Trophoblast cell (in vitro differentiated cells and primary cell): ENCODE data around the gene EEF1G.

Experiments
- DNase-seq, 2 donors: peaks; one replicate each; pipeline ENCODE4 v3.0.0-alpha.2; 2016
- H2AFZ ChIP-seq: 2 replicates; pipeline ENCODE4 v1.6.1; 2013; ENCODE audit warnings: low read length, moderate library complexity, mild to moderate bottlenecking; ENCODE audit not compliant: insufficient read depth, poor library complexity
- H2AK5ac ChIP-seq: 2 replicates; pipeline ENCODE4 v1.6.1; 2013; ENCODE audit warnings: mild to moderate bottlenecking, low read length
- H2BK120ac ChIP-seq: 2 replicates; pipeline ENCODE4 v1.6.1; 2013; ENCODE audit warnings: low read length, mild to moderate bottlenecking, moderate library complexity; ENCODE audit not compliant: insufficient read depth, poor library complexity
- H2BK12ac ChIP-seq: 2 replicates; pipeline ENCODE4 v1.6.1; 2013; ENCODE audit warnings: mild to moderate bottlenecking, low read length, moderate library complexity
- H2BK5ac ChIP-seq: 2 replicates; pipeline ENCODE4 v1.6.1; 2013; ENCODE audit warnings: low read length, low read depth, moderate library complexity, mild to moderate bottlenecking; ENCODE audit not compliant: poor library complexity
- H3K14ac ChIP-seq: 2 replicates; pipeline ENCODE4 v1.6.1; 2013; ENCODE audit warnings: mild to moderate bottlenecking, low read length
- H3K18ac ChIP-seq: 2 replicates; pipeline ENCODE4 v1.6.1; 2013; ENCODE audit warnings: mild to moderate bottlenecking, low read length
- H3K23ac ChIP-seq: 2 replicates; pipeline ENCODE4 v1.6.1; 2013; ENCODE audit warnings: low read length
- H3K27ac ChIP-seq: 2 replicates; pipeline ENCODE4 v1.5.1; 2013; ENCODE audit warnings: low read depth, mild to moderate bottlenecking, inconsistent platforms, low read length, moderate library complexity
- H3K27me3 ChIP-seq: 2 replicates; pipeline ENCODE4 v1.6.1; 2013; ENCODE audit warnings: inconsistent platforms, mild to moderate bottlenecking, low read length, moderate library complexity; ENCODE audit not compliant: insufficient read depth
- H3K36me3 ChIP-seq, 2 experiments: 1 replicate in 1 of 2; 2 replicates in 1 of 2; pipeline ENCODE4 v1.6.1; 2013; ENCODE audit warnings: low read length in 2 of 2, mild to moderate bottlenecking in 2 of 2, moderate library complexity in 1 of 2; ENCODE audit not compliant: insufficient read depth in 2 of 2, control insufficient read depth in 1 of 2
- H3K4ac ChIP-seq: 2 replicates; pipeline ENCODE4 v1.6.1; 2013; ENCODE audit warnings: low read depth, mild to moderate bottlenecking, low read length, moderate library complexity
- H3K4me1 ChIP-seq, 2 experiments: 1 replicate in 1 of 2; 2 replicates in 1 of 2; pipeline ENCODE4 v1.6.1; 2013; ENCODE audit warnings: low read length in 2 of 2, mild to moderate bottlenecking in 2 of 2, moderate library complexity in 1 of 2; ENCODE audit not compliant: insufficient read depth in 2 of 2, control insufficient read depth in 1 of 2
- H3K4me2 ChIP-seq: 2 replicates; pipeline ENCODE4 v1.6.1; 2013; ENCODE audit warnings: inconsistent platforms, mild to moderate bottlenecking, low read length, moderate library complexity
- H3K4me3 ChIP-seq: 2 replicates; pipeline ENCODE4 v1.5.1; 2013; ENCODE audit warnings: mild to moderate bottlenecking, low read depth, low read length, inconsistent platforms
- H3K79me1 ChIP-seq: one replicate; pipeline ENCODE4 v1.6.1; 2013; ENCODE audit warnings: low read length
- H3K79me2 ChIP-seq: 2 replicates; pipeline ENCODE4 v1.6.1; 2013; ENCODE audit warnings: low read length, mild to moderate bottlenecking; ENCODE audit not compliant: control insufficient read depth, insufficient read depth, poor library complexity
- H3K9ac ChIP-seq: 2 replicates; pipeline ENCODE4 v1.6.1; 2013; ENCODE audit warnings: mild to moderate bottlenecking, low read length
- H3K9me3 ChIP-seq: 2 replicates; pipeline ENCODE4 v1.6.1; 2013; ENCODE audit warnings: low read depth, mild to moderate bottlenecking, control low read depth, inconsistent platforms, low read length; ENCODE audit not compliant: insufficient read depth
- H4K12ac ChIP-seq: 2 replicates; pipeline ENCODE4 v1.6.1; 2013; ENCODE audit warnings: low read depth, mild to moderate bottlenecking, low read length, moderate library complexity
- H4K8ac ChIP-seq: 2 replicates; pipeline ENCODE4 v1.6.1; 2013; ENCODE audit warnings: low read depth, mild to moderate bottlenecking, low read length, moderate library complexity
- H4K91ac ChIP-seq: one replicate; pipeline ENCODE4 v1.6.1; 2013; ENCODE audit warnings: low read depth, mild to moderate bottlenecking, low read length, moderate library complexity
- WGBS: extraction: QIAGEN DNeasy Blood & Tissue Kit; methylation state at CpG from one replicate; pipeline ENCODE4 v1.1.7; 2013; ENCODE audit warnings: missing lambda C conversion rate; ENCODE audit not compliant: insufficient read length, insufficient coverage; ENCODE audit errors: extremely low coverage; 5-methylcytosine and 5-hydroxymethylcytosine counted together

EEF1G gene

GRCh38 chr11:62575156-62575555, 1.5 kb upstream of the EEF1G start:
- DNase-seq, result no peak
- no peak overlapping the region for H2AFZ ChIP-seq

GRCh38 chr11:62574363-62575071, 826 bp upstream of the EEF1G start:
- Histone ChIP-seq H2AFZ (peak overlapping the region; percentile 41), H3K79me2 (peaks cover 15% of the 10 kb centered on the region), H3K27me3 (no peaks in the 10 kb centered on the region), H2BK120ac (peak overlapping the region; percentile 16), H3K4me2 (peak overlapping the region; percentile 88), H3K27ac (peak overlapping the region; percentile 53), H3K18ac (peak overlapping the region; percentile 51), H2BK5ac (peak overlapping the region; percentile 42), H3K79me1 (peaks cover 12% of the 10 kb centered on the region), H4K8ac (peak overlapping the region; percentile 76), H3K9ac (peak overlapping the region; percentile 89), H3K23ac (no peak overlapping the region), H3K4me1 (peaks cover 11 to 13% of the 10 kb centered on the region in 2 experiments), H3K14ac (peak overlapping the region; percentile 38), H3K9me3 (no peaks in the 10 kb centered on the region), H3K4ac (peak overlapping the region; percentile 41), H2BK12ac (no peak overlapping the region), H3K4me3 (peak overlapping the region; percentile 75), H4K12ac (peak overlapping the region; percentile 61), H3K36me3 (peaks cover 42 to 55% of the 10 kb centered on the region in 2 experiments), H4K91ac (peak overlapping the region; percentile 84), H2AK5ac (peak overlapping the region; percentile 12)
- no CpG with 5 or more reads among the region's 33 CpGs for WGBS
- DNase-seq, result peak in 1 of 2 donors; percentile 42

More at GRCh38 chr11:62575156-62575555, 1.5 kb upstream of the EEF1G start:
- H3K79me1 ChIP-seq, result peaks cover 12% of the 10 kb centered on the region
- H2AK5ac ChIP-seq, result no peak overlapping the region
- no peak overlapping the region for H3K23ac ChIP-seq
- H3K9me3 ChIP-seq, result no peaks in the 10 kb centered on the region
- no peak overlapping the region for H3K27ac ChIP-seq
- H2BK12ac ChIP-seq, result no peak overlapping the region
- peaks cover 11 to 13% of the 10 kb centered on the region in 2 experiments for H3K4me1 ChIP-seq
- no peak overlapping the region for H3K4me3 ChIP-seq
- no peak overlapping the region for H2BK5ac ChIP-seq
- H4K8ac ChIP-seq, result no peak overlapping the region
- peaks cover 15% of the 10 kb centered on the region for H3K79me2 ChIP-seq
- peak overlapping the region; percentile 88 for H3K4me2 ChIP-seq
- H3K9ac ChIP-seq, result peak overlapping the region; percentile 41
- no peak overlapping the region for H4K12ac ChIP-seq
- no peak overlapping the region for H4K91ac ChIP-seq
- WGBS, result no CpG with 5 or more reads among the region's 17 CpGs
- H3K4ac ChIP-seq, result peak overlapping the region; percentile 6
- no peak overlapping the region for H2BK120ac ChIP-seq
- H3K27me3 ChIP-seq, result no peaks in the 10 kb centered on the region
- H3K36me3 ChIP-seq, result peaks cover 39 to 51% of the 10 kb centered on the region in 2 experiments
- H3K14ac ChIP-seq, result peak overlapping the region; percentile 5
- H3K18ac ChIP-seq, result peak overlapping the region; percentile 5

- H2AK5ac ChIP-seq, result peak overlapping the region; percentile 33
- no peaks in the 10 kb centered on the region for H3K27me3 ChIP-seq
- H3K79me2 ChIP-seq, result peaks cover 15% of the 10 kb centered on the region
- H3K9ac ChIP-seq, result peak overlapping the region; percentile 86
- H3K23ac ChIP-seq, result no peak overlapping the region
- no CpG with 5 or more reads among the region's 33 CpGs for WGBS
- DNase-seq, result peak in 1 of 2 donors; percentile 42
- H3K79me1 ChIP-seq, result peaks cover 12% of the 10 kb centered on the region
- H3K18ac ChIP-seq, result peak overlapping the region; percentile 80
- peak overlapping the region; percentile 93 for H4K12ac ChIP-seq
- H2BK12ac ChIP-seq, result no peak overlapping the region
- H4K91ac ChIP-seq, result peak overlapping the region; percentile 69
- peak overlapping the region; percentile 87 for H3K4me3 ChIP-seq
- H3K14ac ChIP-seq, result peak overlapping the region; percentile 78
- H3K4me1 ChIP-seq, result peaks cover 11 to 13% of the 10 kb centered on the region in 2 experiments
- peak overlapping the region; percentile 64 for H3K27ac ChIP-seq
- peak overlapping the region; percentile 62 for H3K4me2 ChIP-seq
- peak overlapping the region; percentile 56 for H2BK5ac ChIP-seq
- H4K8ac ChIP-seq, result peak overlapping the region; percentile 92
- H3K9me3 ChIP-seq, result no peaks in the 10 kb centered on the region
- no peak overlapping the region for H2AFZ ChIP-seq
- peaks cover 45 to 59% of the 10 kb centered on the region in 2 experiments for H3K36me3 ChIP-seq
- H3K4ac ChIP-seq, result peak overlapping the region; percentile 91
- peak overlapping the region; percentile 73 for H2BK120ac ChIP-seq
These were observed 592 bp downstream of the EEF1G start for GRCh38 chr11:62573006-62573591.

- Histone ChIP-seq H2BK12ac (no peak overlapping the region), H3K4me1 (peaks cover 11 to 13% of the 10 kb centered on the region in 2 experiments), H4K8ac (no peak overlapping the region), H3K4me2 (peak overlapping the region; percentile 62), H3K36me3 (peaks cover 47 to 63% of the 10 kb centered on the region in 2 experiments), H3K4ac (peak overlapping the region; percentile 91), H3K79me1 (peaks cover 12% of the 10 kb centered on the region), H3K14ac (no peak overlapping the region), H3K4me3 (no peak overlapping the region), H4K12ac (no peak overlapping the region), H2AFZ (no peak overlapping the region), H3K79me2 (peaks cover 15% of the 10 kb centered on the region), H2BK120ac (no peak overlapping the region), H3K27me3 (no peaks in the 10 kb centered on the region), H3K9me3 (no peaks in the 10 kb centered on the region), H3K27ac (no peak overlapping the region), H2AK5ac (no peak overlapping the region), H3K9ac (peak overlapping the region; percentile 71), H4K91ac (no peak overlapping the region), H2BK5ac (no peak overlapping the region), H3K18ac (no peak overlapping the region), H3K23ac (no peak overlapping the region)
- whole genome bisulfite sequencing, result no CpG with 5 or more reads among the region's 12 CpGs
- no peak for DNase-seq
These were observed 1.3 kb downstream of the EEF1G start for GRCh38 chr11:62572431-62572830.
